GM18505 (cell line): Measurements from ENCODE around the gene PCGF3.
"Not testable (repeated sequence)": the region's sequence is repeated elsewhere in the genome, so short reads cannot be mapped to it uniquely, and the experiment has no call there.

Experiments
- ATAC-seq: cut with Tn5 transposase; IDR thresholded peaks from one replicate; pipeline ENCODE4 v1.9.1; 2021; ENCODE audit not compliant: unreplicated experiment
- POLR2A ChIP-seq: IDR thresholded peaks from 4 replicates; pipeline ENCODE4 v1.6.1; 2011; ENCODE audit warnings: borderline replicate concordance; ENCODE audit not compliant: insufficient read depth, insufficient read length; ENCODE audit errors: extremely low read depth

The PCGF3 gene

DNA sequence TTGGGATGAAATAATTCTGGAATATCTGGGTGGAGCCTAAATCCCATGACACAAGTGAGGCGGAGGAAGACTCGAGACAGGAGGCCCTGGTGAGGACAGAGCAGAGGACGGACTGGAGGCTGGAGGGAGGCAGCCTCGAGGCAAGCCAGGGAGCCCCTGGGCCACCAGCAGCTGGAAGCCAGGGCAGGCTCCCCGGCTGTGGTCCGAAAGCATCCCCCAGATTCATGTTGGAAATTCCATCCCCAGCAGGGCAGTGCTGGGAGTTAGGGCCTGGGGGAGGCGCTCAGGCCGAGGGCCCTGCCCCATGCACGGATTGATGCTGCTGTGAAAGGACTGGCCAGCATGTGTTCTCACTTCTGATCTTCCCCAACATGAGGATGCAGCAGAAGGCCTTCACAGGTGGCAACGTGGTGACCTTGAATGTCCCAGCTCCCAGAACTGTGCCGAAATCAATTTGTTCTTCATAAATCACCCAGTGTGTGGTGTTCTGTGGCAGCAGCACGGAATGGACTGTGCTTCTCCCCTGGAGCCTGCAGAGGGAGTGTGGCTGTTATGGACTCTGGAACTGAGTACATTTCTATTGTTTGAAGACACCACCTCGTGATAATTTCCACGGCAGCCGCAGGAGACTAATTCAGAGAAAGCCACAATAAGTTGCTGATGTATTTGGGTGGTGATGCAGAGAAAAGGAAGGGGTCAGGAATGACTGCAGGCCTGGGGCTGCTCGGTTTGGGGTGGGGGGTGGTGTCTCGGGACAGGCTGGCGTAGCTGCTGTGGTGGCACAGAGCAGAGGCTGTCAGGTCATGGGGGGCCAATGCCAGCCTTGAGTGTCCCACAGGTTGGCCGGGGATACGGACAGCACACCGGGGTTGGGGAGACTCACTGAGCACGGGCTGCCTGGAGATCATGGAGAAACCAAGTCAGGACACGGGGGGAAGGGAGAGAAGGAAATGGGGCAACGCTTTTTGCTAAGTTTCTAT, 56.9 kb downstream of the PCGF3 start:
- no peak for ATAC-seq
- no peak for TF ChIP-seq POLR2A

DNA sequence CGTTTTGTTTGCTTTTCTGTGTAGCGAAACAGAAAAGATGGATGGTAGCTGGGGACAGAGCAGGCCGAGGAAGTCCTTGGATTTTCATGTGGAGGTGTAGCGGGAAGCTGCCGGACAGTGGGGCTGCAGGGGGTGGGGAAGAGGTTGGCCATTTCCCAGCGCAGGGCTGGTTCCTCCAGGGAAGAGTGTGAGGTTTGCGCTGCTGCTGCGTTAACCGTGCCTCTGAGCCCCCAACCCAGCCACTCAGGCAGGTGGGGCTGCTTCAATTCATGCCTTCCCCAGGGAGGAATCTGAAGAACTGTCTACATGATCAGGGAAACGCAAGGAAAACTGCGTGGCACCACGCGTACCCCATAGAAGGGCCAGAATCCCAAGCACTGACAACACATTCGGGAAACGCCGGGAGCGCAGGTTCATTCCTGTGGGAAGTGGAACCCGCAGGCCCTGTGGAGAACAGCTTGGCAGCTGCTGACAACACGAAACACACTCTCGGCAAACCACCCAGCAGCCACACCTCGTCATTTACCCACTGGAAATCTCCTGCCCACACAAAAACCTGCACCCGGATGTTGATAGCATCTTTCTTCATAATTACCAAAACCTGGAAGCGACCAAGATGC, 57.7 kb downstream of the PCGF3 start:
- TF ChIP-seq POLR2A = peak; percentile 2
- no peak for ATAC-seq

DNA sequence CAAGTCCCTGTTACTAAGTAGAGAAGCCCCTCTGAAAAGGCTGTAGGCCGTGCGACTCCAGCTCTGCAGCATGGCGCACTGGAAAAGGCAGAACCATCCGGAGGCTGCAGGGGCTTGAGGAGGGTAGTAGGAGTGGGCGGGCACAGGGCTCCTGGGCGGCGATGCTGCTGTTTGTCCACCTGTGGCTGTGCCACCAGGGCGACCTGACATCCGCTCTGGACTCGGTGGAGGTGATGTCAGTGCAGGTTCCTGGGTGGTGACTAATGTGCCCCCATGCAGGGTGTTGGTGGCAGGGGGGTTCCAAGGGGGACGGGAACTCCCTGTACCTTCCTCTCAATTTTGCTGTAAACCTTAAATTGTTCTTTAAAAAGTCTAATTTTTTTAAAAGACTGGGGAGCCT, 58.3 kb downstream of the PCGF3 start:
- no peak for ATAC-seq
- no peak for TF ChIP-seq POLR2A

DNA sequence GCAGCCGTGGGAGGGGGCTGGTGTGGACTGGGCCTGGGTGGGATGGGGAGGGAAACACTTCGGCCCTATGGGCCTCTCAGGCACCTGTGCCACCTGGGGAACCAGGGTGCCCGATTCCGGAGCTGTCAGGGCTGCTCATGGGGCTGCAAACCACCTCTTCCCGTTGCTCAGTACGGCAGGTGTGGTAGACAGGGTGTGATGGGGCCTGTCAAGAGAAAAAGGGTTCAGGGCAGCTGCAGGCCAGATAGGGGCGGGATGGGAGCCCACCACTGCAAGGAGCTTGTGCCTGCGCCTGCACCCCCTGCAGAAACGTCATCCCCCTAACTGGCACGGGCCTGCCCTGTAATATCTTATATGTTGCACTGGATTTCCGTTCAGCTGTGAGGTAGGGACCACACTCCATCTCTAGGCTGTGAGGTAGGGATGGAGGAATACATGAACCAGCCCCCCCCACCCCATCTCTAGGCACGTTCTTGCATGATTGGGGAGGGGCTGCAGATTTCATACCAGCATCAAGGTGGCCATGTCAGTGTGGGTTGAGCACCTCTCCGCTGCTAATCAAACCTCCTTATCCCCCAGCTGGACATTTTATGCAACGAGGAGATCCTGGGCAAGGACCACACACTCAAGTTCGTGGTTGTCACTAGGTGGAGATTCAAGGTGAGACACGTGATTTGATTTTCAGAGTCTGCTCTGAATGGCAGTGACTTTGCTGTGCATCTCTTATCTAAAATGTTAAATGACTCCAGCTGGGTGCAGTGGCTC, 59.0 kb downstream of the PCGF3 start:
- TF ChIP-seq POLR2A = no peak
- no peak for ATAC-seq

DNA sequence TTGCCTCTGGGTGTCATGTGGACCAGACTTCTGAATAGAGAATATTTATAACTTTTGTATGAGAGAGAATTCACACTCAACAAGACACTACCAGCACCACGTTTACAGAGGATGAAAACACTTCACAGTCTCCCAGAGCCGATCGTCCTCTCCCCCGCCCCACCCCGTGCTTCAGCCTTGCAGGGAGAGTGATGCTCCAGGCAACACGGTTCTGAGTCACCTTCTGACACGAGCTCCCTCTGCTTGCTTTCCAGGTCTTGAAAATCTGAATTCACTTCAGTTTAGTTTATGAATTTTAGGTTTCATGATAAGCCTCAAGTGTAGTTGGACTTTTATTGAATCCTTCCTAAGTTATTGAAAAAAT, 60.5 kb downstream of the PCGF3 start:
- ATAC-seq = no peak
- no peak for TF ChIP-seq POLR2A

DNA sequence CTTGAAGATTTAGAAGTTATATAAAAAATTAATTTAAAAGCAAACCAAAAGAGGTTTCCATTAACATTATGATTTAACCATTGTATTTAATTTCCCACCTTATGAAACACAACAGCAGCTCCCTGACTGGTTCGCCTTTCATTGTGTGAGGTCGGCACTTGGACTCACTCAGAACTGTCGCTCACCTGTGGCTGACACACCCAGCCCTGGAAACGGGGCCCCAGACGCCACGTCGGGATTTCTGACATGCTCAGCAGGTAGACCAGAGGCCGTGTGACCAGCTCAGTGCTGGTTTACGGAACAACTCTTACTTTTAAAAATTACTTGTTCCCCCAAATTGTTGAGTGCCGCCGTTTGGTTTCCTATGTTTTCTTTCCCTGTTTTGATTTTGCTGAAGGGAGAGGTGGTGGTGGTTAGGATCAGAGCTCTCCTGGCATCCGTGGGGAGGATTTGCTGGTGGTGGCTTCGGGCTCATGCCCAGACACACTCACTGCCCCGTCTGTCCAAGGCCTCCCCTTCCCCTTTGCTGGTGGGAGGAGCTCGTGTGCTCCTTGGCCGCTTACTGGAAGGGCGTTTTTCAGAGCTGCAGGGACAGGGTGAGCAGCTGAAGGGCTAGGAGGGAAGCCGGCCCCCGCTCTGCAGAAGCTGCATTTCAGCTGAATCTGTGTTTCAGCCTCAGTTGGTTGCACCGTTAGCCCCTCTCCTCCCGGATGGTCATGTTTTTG, 61.1 kb downstream of the PCGF3 start:
- no peak for ATAC-seq
- peak; percentile 29 for TF ChIP-seq POLR2A

DNA sequence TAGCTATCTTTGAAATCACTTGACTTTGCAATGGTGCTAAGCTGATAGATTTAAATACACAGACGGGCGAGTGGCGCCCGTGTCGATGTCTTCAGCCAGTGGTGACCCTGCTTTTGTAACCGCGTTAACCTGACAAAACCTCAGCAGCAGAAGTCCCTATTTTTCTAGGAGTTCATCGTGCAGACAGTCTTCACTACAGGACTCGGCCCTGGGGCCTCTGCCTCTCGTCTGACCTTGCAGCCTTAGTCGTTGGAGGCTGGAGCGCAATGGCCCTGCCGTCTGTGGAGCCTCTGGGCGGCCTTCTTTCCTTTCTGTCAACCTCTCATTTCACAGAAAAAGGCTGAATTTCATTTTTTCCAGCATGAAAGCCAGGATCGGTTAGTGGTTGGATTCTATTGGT, 62.4 kb downstream of the PCGF3 start:
- no peak for TF ChIP-seq POLR2A

DNA sequence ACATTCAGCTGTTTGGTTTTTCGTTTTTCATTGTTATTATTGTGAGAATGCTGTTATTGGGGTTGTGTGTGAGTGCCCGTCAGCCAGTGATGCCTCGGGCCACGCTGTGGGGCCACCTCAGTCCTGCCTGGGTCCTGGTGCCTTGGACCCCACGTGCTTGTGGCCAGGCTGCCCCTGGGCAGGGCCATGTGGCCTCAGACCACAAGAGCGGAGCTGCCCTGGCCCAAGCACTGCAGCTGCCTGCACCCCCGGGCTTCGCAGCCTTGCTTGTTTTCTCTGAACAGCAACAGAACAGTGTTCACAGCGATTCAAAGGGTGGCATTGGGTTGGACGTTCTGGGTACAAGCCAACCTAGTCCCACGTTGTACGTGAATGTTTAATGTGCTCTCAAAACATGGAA, 63.4 kb downstream of the PCGF3 start:
- ATAC-seq = no peak
- TF ChIP-seq POLR2A = no peak

More for the DNA sequence above, 62.4 kb downstream of the PCGF3 start:
- ATAC-seq = no peak

DNA sequence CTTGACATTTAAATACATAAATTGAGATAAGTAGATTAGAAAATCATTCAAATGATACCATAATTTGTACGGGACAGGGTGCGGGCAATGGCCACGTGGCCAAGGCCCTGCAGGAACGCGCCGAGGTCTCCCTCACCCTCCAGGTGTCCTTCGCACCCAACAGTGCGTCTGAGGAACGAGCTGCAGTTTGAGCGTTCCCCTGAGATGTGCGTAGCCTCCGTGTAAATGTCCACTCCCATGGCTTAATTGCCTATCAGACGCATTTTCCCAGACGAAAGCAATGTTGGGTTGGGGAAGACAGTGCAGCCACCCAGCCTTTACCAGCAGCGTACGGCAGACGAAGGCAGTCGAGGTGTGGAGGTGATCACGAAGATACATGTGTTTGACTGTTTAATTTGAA, 63.9 kb downstream of the PCGF3 start:
- ATAC-seq = no peak
- TF ChIP-seq POLR2A = peak; percentile 11

DNA sequence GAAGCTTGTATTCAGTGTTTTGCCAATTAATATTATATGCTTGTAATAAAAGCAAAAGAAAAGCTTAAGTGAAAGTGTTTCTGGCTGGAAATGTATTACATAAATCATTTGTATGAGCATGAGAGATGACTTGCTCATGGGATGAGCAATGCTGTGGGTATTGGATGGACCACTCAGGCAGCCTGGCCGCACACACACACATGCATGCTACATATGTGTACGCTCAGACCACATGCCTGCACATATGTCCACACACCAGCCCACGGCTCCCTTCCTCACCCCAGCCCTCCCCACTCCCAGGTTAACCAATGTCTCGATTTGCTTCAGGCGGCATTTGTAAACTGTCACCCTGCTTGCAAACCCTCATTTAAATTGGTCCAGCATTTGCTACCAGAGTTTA, 64.4 kb downstream of the PCGF3 start:
- no peak for TF ChIP-seq POLR2A
- no peak for ATAC-seq

DNA sequence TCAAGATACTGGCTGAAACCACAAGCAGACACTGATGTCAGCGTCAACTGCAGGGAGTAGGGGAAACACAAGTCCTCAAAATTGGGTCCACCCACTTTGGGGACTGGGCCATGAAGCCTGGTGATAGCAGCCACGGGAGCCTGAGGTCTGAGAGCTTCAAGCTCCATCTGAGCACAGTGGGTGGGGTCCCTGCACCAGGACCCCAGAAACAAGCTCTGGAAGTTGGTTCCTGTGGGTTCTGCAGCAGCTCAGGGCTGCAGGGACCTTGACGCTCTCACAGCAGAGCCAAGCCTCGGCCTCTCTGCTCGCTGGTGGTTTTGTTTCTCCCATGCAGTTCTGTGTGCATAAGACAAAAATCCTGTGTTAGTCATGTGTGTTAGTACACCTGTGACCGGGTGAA, 65.8 kb downstream of the PCGF3 start:
- no peak for ATAC-seq
- TF ChIP-seq POLR2A = no peak

DNA sequence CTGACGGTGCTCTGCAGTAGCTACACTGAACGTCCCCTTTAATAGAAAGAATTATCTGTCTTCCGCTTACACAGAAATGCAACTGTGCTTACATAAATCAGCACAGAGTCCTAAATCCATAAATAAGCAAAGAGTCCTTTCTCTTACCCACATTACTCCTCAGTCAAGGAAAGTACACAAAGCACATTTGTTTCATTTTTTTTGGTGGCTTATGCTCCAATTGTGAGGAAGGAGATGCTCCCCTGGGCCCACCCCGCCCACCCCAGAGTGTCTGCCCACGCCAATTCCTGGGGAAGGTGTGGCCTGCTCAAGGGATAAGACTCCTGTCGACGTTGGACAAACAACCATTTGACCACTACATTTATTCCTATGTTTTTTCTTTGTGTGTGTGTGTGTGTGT, 66.5 kb downstream of the PCGF3 start:
- no peak for TF ChIP-seq POLR2A
- no peak for ATAC-seq

DNA sequence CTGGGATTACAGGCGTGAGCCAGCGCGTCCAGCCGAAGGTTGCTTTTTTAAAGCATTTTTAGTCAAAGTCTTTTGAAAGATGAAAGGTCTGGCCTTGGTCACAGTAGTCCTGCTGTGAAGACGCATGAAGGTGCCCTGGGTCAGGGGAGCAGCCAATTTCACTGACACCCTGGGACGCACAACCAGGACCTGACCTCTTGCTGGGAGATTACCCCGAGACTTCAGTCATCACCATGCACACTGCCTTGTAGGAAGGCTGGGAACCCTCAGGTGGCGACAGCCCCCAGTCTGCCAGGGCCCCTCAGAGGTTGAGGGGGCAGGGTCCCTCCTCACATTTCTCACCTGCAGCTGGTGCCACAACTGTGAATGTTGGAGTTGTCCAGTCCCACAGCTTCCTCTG, 67.1 kb downstream of the PCGF3 start:
- ATAC-seq = no peak
- no peak for TF ChIP-seq POLR2A

DNA sequence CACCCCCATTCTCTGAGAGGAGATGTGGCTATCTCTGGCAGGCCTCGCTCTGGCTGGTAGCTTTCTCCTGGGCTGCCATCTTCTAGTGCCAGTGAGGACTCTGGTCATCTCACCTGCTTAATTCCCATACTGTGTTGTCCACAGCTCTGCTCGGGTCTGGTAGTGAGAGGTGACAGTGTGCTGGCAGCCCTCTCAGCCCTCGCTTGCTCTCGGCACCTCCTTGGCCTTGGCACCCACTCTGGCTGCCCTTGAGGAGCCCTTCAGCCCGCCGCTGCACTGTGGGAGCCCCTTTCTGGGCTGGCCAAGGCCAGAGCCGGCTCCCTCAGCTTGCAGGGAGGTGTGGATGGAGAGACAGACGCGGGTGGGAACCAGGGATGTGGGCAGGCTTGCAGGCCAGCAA, 67.6 kb downstream of the PCGF3 start:
- ATAC-seq = no peak
- no peak for TF ChIP-seq POLR2A

DNA sequence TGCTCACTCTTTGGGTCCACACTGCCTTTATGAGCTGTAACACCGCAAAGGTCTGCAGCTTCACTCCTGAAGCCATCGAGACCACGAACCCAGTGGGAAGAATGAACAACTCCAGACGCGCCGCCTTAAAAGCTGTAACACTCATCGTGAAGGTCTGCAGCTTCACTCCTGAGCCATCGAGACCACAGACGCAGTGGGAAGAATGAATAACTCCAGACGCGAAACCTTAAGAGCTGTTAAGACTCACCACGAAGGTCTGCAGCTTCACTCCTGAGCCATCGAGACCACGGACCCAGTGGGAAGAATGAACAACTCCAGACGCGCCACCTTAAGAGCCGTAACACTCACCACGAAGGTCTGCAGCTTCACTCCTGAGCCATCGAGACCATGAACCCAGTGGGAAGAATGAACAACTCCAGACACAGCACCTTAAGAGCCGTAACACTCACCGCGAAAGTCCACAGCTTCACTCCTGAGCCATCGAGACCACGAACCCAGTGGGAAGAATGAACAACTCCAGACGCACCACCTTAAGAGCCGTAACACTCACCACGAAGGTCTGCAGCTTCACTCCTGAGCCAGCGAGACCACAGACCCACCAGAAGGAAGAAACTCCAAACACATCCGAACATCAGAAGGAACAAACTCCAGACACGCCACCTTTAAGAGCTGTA, 68.9 kb downstream of the PCGF3 start:
- ATAC-seq = not testable (repeated sequence)

DNA sequence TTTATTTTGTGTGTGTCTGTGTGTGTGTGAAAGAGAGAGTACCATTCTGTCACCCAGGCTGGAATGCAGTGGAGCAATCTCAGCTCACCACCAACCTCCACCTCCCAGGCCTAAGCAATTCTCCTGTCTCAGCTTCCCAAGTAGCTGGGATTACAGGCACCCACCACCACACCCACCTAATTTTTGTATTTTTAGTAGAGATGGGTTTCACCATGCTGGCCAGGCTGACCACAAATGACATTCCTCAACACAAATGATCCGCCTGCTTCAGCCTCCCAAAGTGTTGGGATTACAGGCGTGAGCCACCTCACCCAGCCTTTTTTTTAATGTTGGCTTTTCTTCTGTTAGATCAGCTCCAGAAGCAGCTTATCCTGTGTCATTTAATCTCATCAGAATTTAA, 69.9 kb downstream of the PCGF3 start:
- not testable (repeated sequence) for ATAC-seq
